ENCODE measurements around the gene MED13L.

The MED13L gene

DNA sequence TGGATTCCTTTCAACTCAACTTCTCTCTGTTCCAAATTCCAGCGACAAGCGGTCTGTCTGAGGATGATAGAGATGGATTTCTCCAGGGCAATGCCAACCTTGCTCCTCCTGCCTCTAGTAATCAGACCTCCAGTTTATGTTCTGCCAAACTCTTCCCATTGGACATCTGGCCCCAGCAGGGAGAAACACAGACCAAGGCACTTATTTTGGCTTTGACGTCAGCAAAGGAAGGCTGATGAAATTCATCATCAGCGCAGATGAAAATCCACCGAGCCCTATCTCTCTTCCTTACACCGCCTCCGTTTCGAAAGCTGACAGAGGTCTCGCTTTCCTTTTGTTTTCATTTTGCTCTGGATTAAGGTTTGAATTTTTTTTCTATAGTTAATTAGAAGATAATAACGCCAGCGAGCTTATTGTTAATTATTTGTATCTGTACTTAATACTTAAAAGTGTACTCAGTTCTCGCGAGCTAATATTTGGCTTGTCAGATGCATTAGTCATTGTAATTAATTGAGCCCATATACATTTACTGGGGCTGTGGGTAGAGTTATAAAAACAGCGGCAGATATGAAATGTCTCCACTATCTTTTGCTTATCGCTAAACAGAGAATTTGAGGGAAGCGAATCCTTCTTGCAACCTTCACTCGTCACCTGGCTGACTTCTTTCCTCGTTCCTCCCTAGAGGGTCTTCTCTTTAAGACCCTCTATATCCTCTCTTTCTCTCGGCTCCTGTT lies 35.9 kb upstream of the MED13L start:
- Histone ChIP-seq H4K20me1 (ENCODE audit: insufficient read depth, low read length) (no peaks in the 10 kb centered on the region), H3K36me3 (ENCODE audit: insufficient read depth, low read length) (no peaks in the 10 kb centered on the region), H3K79me2 (ENCODE audit: insufficient read depth, low read length) (no peaks in the 10 kb centered on the region), H3K9ac (ENCODE audit: low read depth, low read length) (no peak overlapping the region), H2AFZ (ENCODE audit: low read depth, low read length) (no peak overlapping the region), H3K27ac (ENCODE audit: low read length) (no peak overlapping the region), H3K27me3 (ENCODE audit: insufficient read depth, low read length, poor library complexity) (no peaks in the 10 kb centered on the region), H3K4me1 (ENCODE audit: insufficient read depth, low read length) (peaks cover 16% of the 10 kb centered on the region), H3K9me3 (ENCODE audit: insufficient read depth, low read length, severe bottlenecking) (peaks cover 2% of the 10 kb centered on the region), H3K4me3 (ENCODE audit: low read depth in 1 of 2, low read length in 2 of 2) (no peak overlapping the region), H3K4me2 (ENCODE audit: insufficient read depth, low read length) (no peak overlapping the region)
- DNase-seq: no peak
- no peak for ATAC-seq (ENCODE audit: insufficient read depth, low read depth)
- TF ChIP-seq EZH2 (IDR thresholded peaks at IDR 0.05; ENCODE audit: borderline replicate concordance, low read depth, low read length, severe bottlenecking): no peak
- TF ChIP-seq, protein P1, sequence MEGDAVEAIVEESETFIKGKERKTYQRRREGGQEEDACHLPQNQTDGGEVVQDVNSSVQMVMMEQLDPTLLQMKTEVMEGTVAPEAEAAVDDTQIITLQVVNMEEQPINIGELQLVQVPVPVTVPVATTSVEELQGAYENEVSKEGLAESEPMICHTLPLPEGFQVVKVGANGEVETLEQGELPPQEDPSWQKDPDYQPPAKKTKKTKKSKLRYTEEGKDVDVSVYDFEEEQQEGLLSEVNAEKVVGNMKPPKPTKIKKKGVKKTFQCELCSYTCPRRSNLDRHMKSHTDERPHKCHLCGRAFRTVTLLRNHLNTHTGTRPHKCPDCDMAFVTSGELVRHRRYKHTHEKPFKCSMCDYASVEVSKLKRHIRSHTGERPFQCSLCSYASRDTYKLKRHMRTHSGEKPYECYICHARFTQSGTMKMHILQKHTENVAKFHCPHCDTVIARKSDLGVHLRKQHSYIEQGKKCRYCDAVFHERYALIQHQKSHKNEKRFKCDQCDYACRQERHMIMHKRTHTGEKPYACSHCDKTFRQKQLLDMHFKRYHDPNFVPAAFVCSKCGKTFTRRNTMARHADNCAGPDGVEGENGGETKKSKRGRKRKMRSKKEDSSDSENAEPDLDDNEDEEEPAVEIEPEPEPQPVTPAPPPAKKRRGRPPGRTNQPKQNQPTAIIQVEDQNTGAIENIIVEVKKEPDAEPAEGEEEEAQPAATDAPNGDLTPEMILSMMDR (IDR thresholded peaks at IDR 0.05; ENCODE audit: borderline replicate concordance, extremely low read depth, low read length, poor library complexity, severe bottlenecking): no peak

DNA sequence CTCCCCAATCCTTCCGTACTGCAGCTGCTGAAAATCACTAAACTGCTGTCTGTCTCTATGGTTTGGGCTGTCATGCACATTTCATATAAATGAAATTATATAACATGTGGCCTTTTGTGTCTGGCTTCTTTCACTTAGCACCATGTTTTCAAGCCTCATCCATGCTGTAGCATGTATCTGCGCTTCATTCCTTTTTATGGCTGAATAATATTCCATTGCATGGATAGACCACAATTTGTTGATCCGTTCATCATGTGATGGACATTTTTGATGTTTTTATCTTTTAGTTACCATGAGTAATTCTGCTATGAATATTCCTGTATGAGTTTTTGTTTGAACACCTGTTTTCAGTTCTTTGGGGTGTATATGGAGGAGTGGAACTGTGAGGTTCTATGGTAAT lies 32.6 kb upstream of the MED13L start:
- peaks cover 2% of the 10 kb centered on the region for H3K9me3 ChIP-seq (ENCODE audit: insufficient read depth, low read length, severe bottlenecking)
- no peaks in the 10 kb centered on the region for H3K27me3 ChIP-seq (ENCODE audit: insufficient read depth, low read length, poor library complexity)
- no peak overlapping the region for H3K4me2 ChIP-seq (ENCODE audit: insufficient read depth, low read length)
- H3K27ac ChIP-seq (ENCODE audit: low read length): no peak overlapping the region
- H4K20me1 ChIP-seq (ENCODE audit: insufficient read depth, low read length): no peaks in the 10 kb centered on the region
- H2AFZ ChIP-seq (ENCODE audit: low read depth, low read length): no peak overlapping the region
- no peak overlapping the region for H3K4me3 ChIP-seq (ENCODE audit: low read depth in 1 of 2, low read length in 2 of 2)
- ATAC-seq (ENCODE audit: insufficient read depth, low read depth) (no peak), DNase-seq (no peak)
- TF ChIP-seq EZH2 (IDR thresholded peaks at IDR 0.05; ENCODE audit: borderline replicate concordance, low read depth, low read length, severe bottlenecking): no peak
- TF ChIP-seq, protein P1 (IDR thresholded peaks at IDR 0.05; ENCODE audit: borderline replicate concordance, extremely low read depth, low read length, poor library complexity, severe bottlenecking): no peak
- H3K4me1 ChIP-seq (ENCODE audit: insufficient read depth, low read length): peaks cover 10% of the 10 kb centered on the region
- no peaks in the 10 kb centered on the region for H3K79me2 ChIP-seq (ENCODE audit: insufficient read depth, low read length)
- H3K9ac ChIP-seq (ENCODE audit: low read depth, low read length): no peak overlapping the region
- H3K36me3 ChIP-seq (ENCODE audit: insufficient read depth, low read length): no peaks in the 10 kb centered on the region

DNA sequence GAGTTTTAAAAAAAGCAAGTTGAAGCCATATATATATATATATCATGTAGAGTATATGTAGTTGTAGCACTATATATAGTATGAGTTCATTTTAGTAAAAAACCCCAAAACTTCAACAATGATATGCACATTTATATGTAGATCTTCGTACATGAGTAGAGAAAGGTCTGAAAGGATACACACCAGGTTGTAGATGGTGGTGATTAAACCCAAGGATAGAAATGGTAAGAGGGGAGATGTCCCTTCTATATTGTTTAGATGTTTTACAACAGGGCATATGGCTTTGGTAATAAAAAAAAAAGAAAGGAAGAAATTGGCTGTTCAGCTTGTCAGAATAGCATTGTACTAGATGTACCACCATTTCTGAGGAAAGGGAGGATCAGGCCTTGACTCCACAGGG lies 31.9 kb upstream of the MED13L start:
- Histone ChIP-seq H3K4me1 (ENCODE audit: insufficient read depth, low read length) (peaks cover 5% of the 10 kb centered on the region), H2AFZ (ENCODE audit: low read depth, low read length) (no peak overlapping the region), H4K20me1 (ENCODE audit: insufficient read depth, low read length) (no peaks in the 10 kb centered on the region), H3K27me3 (ENCODE audit: insufficient read depth, low read length, poor library complexity) (no peaks in the 10 kb centered on the region), H3K9me3 (ENCODE audit: insufficient read depth, low read length, severe bottlenecking) (peaks cover 2% of the 10 kb centered on the region), H3K27ac (ENCODE audit: low read length) (no peak overlapping the region), H3K4me2 (ENCODE audit: insufficient read depth, low read length) (no peak overlapping the region), H3K9ac (ENCODE audit: low read depth, low read length) (no peak overlapping the region), H3K4me3 (ENCODE audit: low read depth in 1 of 2, low read length in 2 of 2) (no peak overlapping the region), H3K79me2 (ENCODE audit: insufficient read depth, low read length) (no peaks in the 10 kb centered on the region), H3K36me3 (ENCODE audit: insufficient read depth, low read length) (no peaks in the 10 kb centered on the region)
- TF ChIP-seq EZH2 (IDR thresholded peaks at IDR 0.05; ENCODE audit: borderline replicate concordance, low read depth, low read length, severe bottlenecking): no peak
- TF ChIP-seq, protein P1 (IDR thresholded peaks at IDR 0.05; ENCODE audit: borderline replicate concordance, extremely low read depth, low read length, poor library complexity, severe bottlenecking): no peak
- DNase-seq (no peak), ATAC-seq (ENCODE audit: insufficient read depth, low read depth) (no peak)

Data from DND-41 (cell line).